G401.6 (cell line): ENCODE results near the gene ZNF536.
"Not testable (repeated sequence)": the region's sequence is repeated elsewhere in the genome, so short reads cannot be mapped to it uniquely, and the experiment has no call there.

ENCODE experiments used
- FAIRE-seq: peaks from 2 replicates; lab custom pipeline; 2012; peaks lifted over from hg19 to GRCh38; lab: Jason Lieb, UNC

Gene ZNF536

DNA sequence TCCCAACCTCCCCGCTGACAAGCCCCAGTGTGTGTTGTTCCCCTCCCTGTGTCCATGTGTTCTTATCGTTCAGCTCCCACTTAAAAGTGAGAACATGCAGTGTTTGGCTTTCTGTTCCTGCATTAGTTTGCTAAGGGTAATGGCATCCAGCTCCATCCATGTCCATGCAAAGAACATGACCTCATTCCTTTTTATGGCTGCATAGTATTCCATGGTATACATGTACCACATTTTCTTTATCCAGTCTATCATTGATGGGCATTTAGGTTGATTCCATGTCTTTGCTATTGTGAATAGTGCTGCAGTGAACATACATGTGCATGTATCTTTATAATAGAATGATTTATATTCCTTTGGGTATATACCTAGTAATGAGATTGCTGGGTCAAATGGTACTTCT, 114.1 kb downstream of the ZNF536 start:
- FAIRE-seq: not testable (repeated sequence)

DNA sequence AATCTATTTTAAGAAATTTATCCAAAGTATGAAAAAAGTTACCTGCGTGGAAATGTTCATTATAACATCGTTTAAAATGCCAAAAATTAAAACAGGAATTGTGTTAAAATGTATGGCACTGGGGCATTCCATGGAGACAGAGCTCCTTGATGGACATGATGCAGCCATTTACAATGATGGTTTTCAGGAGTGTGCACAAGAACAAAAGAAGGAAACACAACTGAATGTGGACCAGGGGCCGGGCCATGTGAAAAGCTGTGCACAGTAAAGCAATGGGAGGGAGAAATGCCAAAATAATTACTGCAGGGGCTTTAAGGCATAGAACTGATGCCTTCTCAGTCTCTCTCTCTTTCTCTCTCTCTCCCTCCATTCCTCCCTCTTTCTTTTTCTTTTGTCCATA, 115.0 kb downstream of the ZNF536 start:
- FAIRE-seq: no peak

DNA sequence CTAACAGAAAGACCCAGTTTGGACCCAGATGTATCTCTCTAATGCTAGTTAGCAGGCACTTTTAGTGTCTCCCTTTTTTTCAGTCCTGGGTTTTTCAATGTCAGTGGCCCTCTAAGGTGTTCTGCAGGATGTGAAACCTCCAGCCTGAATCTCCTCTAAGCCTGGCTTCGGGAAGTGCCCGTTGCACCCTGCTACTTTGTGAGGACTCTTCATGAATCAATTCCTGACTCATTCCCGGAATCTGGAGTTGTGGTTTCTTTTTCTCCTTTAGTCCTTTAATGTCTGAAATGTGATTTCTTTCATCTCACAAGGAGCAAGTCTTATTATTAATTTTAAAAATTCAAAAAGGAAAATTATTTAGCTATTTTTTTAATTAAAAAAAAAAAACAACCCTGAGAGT, 116.0 kb downstream of the ZNF536 start:
- no peak for FAIRE-seq

DNA sequence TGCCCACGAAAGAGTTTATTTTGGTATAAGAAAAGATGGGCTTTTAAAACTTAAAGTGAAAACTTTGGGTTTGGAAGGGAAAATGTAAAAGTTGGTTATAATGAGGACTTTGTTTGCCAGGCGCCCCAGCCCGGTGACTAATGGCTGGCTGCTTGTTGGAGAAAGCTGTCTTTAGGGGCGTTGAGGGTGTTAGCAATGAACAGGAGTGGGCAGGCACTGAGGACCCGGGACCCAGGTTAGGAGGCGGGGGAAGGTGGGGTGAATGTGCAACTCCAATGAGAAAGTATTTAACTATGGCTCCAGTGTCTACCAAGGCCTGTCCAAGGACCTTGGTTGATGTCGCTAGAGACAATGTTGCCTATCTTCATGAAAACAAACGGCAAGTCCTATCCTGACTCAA, 118.6 kb downstream of the ZNF536 start:
- FAIRE-seq: no peak

DNA sequence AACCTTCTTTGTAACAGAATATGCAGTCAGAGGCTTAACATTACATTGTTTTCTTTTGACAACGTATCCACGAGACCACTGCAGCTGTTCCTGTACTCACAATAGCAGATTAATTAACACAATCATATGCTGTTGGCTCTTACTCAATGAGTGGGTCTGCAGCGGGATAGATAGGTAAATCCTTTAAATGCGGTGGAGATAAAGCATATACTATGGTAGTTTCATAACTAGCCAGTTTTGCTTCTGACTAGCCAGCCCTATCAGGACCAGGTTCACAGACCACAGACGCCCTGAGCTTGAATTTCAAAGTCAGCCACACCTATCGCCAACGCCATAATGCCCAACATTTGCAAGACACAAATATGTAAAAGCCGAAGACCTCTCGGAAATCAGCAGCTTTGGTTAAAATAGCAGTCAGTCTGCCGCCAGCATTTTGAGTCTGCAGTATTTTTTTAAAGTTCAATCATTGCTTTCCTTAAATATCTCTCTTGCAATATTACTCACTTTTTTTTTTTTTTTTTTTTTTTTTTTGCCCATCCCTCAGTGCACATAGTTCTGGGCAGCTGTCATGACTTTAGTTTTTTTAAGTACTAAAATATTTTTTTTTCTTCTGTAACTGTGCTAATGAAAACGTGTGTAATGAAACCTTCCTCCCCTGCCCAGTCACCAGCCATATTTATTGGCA, 120.5 kb downstream of the ZNF536 start:
- no peak for FAIRE-seq

DNA sequence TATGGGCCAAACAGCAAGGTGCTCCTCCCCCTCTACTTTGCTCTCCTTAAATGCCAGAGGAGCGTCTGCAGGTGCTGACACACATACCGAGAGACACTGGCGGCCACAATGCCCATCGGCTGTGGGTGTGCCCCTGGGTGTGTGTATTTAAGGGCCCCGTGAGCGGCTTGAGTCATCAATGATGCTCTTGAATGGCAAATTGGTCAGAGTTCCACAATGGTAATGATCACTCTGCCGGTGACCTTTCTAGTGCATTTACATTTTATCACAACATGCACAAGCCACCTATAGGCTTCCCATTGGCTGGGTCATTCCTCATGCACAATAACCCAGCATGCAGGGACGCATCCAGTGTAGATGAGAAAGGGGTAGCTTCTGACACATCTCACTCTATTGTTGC, 124.8 kb downstream of the ZNF536 start:
- no peak for FAIRE-seq

DNA sequence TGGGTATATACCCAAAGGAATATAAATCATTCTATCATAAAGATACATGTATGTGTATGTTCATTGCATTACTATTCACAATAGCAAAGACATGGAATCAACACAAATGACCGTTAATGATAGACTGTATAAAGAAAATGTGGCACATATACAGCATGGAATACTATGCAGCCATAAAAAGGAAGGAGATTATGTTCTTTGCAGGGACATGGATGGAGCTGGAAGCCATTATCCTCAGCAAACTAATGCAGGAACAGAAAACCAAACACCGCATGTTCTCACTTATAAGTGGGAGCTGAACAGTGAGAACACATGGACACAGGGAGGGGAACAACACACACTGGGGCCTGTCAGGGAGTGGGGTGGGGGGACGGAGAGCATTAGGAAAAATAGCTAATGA, 125.9 kb downstream of the ZNF536 start:
- not testable (repeated sequence) for FAIRE-seq

DNA sequence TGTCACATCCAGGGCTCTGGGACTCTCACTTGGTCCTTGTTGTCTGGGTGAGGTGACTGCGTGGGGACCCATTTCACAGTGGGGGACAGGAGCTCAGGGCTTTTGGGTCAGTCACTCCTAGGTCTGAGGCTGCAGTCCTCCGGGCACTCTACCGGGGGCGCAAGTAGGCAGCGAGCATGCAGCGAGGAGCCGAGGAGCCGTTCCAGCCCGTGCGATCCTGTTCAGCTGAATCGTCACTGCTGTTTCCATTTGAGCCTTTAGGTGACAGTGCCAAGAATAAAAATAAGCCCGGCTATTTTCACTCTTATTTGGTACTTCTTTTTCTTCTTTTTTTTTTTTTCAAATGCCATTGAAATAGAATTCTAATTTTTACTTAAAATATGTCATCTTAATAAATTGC, 126.5 kb downstream of the ZNF536 start:
- no peak for FAIRE-seq

DNA sequence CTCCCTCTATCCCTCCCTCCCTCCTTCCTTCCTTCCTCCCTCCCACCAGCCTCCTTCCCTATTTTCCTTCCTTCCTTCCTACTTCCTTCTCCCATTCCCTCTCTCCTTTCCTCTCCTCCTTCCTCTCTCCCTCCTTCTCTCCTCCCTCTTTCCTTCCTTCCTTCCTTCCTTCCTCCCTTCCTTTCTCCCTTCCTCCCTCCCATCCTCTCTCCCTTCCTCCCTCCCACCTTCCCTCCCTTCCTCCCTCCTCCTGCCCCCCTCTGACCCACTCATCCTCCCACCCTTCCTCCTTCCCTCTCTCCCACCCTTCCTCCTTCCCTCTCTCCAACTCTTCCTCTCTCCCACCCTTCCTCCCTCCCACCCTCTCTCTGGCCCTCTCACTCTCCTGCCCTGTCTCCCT, 132.1 kb downstream of the ZNF536 start:
- FAIRE-seq: no peak

DNA sequence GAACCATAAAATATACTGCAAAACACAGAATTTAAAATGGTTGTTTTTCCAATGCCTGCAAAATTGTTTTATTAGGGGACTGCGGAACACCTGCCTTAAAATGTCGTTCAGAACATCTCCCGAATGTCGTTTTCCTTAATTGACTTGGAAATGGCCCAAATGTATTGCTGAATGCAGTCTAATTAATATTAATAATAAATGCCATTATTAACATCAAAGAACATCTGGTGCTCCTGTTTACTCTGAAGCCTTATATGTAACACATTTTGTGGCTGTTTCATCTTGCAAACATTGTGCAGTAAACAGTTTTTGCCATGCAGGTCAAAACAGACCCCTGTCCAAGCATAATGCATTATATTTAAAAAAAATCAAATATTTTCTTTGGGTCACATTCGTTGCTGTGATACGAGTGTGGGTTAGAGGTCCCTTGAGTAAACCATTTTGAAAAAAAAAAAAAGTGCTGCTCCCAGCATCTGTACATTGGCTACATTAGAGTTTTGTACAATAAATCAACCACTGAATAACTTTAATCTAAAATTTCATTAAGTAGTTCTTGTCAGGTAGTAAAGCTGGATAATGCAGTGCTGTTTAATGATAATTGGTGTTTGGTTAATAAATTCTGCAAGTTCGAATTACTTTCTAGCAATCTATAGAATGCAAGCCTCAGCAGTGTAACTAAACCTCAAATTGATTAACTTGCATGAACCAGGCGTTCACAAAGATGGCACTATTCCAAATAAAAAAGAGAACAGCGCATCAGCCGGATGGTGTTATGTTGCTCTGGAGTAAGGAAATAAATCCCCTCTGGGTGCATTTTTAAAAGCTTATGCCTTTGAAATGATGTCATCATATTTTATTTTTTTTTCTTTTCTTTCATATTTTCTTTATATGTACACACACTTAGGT, 140.2 kb downstream of the ZNF536 start:
- FAIRE-seq: no peak

DNA sequence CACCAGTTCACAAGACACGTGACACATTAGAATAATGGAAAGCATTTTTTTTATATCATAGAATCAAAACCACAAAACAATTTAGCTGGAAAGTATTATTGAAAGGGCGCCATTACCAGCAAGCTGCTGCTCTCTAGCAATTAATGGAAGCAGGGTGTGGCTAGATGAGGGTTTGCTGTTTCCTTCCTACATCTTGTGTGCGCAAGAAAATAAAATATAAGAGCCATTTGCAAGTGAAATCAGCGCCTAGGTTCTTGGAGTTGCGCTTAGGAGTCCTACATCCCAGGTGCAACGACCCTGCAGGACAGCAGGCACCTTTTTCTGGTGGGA, 140.9 kb downstream of the ZNF536 start:
- no peak for FAIRE-seq

DNA sequence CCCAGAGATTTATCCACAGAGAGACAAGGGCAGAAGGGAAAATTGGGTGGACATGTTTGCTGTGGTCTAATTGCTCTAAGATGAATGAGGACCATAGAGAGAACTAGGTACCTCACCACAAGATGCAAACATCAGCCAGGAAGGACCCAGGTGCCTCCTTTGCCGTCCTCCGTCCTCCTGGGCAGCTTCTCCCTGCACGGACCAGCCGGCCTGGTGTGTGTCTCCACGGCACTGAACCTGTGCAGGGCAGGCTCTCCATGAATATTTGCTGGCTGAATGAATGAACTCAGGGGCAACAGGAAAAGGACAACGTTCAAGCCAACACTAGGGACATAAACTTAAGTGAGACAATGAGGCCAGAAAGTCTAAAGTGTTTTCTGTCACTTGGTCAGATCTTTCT, 143.9 kb downstream of the ZNF536 start:
- FAIRE-seq: no peak

DNA sequence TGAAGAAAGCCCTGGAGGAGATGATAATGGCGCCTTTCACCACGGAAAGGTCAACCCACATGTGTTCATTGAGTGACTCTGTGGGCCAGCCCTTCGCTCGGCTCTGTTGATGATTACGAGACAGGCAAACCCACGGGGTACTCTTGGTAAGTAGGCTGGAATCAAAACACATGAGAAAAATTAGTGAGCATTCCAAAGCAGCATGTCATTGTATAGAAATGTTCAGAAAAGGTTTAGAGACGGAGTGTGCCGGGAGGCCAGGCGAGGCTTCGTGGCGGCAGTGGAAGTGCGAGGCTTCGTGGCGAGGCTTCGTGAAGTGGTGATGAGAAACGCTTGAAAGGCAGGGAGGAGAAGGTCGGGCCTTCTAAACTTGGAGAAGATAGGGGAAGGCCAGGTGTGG, 144.3 kb downstream of the ZNF536 start:
- no peak for FAIRE-seq

DNA sequence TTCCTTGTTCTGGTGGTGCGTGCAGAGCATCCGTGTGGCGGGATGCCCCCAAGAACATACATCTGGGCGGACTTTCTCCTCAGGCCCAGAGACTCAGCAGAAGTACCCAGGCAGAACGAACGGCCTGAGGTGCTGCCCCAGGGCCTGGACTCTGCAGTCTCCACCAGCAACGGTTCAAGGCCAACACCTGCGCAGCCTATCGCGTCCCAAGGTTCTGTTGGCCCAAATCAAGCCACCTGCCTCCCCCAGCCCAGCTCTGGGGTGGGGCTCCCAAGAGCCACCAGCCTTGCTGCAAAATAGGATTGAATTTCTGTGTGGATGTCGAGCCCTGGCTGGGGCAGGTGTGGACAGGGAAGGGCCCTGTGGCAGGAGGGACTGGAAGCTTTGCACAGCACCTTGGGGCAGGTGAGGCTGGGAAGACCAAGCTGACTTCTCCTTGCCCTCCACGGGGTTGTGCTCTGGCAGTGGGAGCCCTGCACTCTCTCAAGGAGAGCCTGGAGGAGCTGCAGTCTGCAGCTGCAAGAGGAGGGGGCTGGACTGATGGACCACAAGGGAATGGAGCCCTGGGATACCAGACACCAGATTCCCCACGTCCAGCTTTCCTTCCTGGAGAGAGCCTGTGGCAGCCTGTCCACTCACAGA, 146.9 kb downstream of the ZNF536 start:
- FAIRE-seq: no peak

DNA sequence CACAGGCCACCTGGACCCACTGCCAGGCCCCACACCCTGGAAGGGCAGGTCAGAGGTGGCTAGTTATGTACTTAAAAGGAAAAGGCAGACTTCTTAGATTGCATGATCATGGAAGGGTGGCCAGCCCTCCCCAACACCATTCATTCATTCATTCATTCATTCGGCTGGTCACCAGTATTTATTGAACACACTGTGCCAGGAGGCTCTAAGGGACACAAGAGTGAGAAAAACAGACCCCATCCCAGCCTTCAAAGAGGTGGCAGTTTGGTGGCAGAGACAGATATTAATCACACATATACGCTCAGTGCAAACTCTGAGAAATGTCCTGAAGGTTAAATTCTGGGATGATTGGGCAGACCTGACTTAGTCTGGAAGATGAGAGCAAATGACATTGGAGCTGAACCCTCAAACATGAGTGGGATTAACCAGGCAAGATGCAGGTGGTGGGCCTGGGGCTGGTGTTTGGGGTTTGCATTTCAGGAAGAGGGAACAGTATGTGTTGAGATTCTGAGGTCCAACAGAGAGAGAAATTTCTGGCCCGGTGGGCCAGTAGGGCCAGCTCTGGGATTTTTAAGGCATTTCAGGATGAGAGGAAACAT, 147.5 kb downstream of the ZNF536 start:
- no peak for FAIRE-seq

DNA sequence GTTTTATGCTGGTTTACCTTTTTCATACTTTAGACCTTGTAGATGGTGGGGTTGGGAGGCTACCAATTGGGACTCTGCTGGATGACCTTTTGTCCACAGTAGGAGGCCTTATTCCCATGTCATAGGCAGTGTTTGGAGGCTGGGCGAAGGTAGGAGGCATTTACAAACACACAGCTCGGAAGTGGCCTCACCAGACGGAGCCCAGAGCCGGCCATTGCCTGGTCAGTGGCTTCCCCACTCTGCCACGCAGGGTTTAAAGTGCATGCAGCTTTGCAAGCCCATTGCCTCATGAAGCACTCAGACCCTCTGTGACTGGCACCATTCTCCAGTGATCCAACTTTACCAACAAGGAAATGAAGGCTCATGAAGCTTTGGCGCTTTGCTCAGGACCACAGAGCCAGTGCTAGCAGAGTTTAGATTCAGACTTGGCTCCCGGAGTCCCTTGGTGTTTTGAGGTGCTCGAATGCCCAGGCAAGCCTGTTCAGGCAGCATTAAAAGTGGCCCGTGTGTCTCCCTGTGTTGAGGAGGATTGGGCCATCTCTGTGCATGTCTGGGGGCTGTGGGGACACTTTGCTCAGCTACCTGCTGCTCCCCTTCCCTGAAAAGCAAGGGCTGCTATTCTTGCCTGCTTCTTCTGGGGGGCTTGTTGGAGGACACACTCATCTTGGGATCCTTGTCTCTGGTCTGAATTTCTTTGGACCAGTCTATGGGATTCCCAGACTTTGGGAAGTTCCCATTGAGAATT, 148.7 kb downstream of the ZNF536 start:
- no peak for FAIRE-seq

DNA sequence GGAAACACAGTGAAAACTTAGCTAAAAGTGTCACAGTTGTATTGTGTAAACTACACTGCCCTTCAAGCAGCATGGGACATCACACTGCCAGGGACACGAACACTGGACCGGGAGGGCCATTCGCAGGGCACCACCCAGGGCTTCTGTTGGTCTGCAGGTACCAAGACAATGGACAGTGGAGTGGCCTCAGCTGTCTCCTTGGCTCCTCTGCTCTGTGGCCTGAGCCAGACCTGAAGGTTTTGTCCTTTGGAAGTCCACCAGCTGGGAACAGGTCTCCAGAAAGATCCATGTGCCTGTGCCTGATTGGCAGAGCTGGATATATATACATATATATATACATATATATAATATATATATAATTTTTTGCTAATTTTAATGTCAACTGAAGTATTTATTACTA, 149.8 kb downstream of the ZNF536 start:
- no peak for FAIRE-seq

DNA sequence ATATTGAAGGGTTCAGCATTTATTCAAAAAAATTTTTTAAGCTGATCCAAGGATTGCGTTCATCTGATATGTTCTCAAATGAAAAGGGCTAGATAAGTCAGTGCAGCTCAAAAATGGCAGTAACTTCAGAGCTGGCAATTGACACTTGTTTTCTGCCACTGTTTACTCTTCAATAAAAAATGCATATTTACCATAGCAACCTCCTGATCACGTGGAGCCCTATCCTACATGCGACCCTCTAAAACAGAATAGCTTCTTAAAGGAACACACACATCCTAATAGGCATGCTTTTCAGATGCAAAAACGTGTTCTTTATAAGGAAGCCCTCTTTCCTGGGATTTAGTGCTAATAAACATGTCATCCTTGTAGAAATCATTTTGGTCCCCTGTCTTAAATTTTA, 150.2 kb downstream of the ZNF536 start:
- FAIRE-seq: no peak

DNA sequence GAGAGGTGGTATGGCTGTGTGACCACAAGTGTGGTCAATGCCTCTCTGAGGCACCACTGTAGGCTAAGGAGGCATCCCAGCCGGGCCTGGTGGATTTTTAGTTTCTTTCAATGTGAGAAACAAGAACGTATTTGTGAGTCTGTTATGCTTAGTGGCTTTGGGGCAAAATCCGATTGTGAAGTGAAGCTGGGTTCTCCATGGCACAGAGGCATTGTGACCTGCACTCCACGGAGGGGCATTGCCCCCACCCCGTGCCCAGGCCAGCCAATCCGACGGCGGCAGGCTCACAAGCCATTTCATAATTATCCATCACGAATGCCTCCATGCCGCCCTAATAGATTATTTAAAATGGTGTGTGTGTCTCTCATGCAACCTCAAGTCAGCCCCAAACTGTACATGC, 151.6 kb downstream of the ZNF536 start:
- no peak for FAIRE-seq

DNA sequence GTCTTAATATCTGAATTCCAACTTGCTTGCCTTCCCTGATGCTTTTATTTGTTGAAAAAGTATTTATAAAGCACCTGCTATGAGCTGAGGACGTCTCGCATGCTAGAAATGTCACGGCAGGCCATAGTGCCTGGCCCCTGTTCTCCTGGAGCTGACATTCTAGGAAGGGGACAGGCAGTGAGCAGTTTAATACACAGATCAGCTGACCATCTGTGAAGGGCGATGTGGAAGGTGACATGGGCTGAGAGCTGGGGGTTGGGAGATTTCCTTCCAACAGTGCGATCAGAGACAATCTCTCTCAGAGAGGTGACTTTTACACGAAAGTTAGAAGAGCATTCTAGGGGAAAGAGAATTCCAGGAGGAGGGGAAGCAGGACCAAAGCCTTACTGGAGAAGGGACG, 153.2 kb downstream of the ZNF536 start:
- no peak for FAIRE-seq

DNA sequence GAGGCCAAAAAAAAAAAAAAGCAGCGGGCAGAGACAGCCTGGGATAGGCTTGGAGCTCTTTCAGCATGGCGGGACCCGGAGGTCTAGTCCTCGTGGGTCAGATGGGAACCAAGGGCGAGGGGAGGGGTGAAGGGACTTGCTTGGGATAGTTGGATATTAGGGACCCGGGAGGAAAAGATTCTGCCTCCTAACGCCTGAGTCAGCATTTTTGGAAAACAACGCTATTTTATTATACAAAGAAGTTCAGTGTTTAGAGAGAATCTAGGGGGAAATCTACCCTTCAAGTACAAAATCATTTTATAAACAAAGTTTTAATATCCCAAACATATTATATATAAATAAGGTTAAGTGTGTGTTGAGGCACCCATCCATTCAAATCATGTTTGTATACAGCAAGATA, 156.7 kb downstream of the ZNF536 start:
- FAIRE-seq: no peak

DNA sequence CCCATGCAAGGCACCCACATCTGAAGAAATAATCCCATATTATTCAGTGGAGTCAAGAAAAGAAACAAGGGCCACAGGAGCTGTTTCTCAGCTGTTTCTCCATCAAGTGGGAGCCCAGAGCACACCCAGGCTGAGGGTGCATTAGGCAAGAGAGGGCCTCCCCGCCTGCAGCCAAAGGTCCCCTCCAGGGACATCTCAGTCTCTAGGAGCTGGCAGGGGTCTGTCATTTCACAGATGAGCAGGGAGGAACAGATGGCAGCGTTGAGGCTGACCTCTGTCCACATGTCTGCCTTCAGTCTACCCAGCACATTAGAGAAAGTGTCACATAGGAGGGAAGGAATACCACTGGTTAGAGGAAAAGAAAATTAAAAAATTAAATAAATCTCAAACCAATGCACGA, 157.7 kb downstream of the ZNF536 start:
- no peak for FAIRE-seq
